ENCODE measurements around the gene C12orf42. TPM values are rescaled to one million over a fixed set of nuclear protein-coding genes. Genes with fewer than 3 reads are reported as not detected.

Gene C12orf42
- not detected in 2 replicates for total RNA-seq (2014; rRNA removed; shearing (Covaris generic))
- polyA plus RNA-seq (2016; fragmentation: Nextera tagmentation; extraction: Ambion mirVana) = not detected in 2 replicates

DNA sequence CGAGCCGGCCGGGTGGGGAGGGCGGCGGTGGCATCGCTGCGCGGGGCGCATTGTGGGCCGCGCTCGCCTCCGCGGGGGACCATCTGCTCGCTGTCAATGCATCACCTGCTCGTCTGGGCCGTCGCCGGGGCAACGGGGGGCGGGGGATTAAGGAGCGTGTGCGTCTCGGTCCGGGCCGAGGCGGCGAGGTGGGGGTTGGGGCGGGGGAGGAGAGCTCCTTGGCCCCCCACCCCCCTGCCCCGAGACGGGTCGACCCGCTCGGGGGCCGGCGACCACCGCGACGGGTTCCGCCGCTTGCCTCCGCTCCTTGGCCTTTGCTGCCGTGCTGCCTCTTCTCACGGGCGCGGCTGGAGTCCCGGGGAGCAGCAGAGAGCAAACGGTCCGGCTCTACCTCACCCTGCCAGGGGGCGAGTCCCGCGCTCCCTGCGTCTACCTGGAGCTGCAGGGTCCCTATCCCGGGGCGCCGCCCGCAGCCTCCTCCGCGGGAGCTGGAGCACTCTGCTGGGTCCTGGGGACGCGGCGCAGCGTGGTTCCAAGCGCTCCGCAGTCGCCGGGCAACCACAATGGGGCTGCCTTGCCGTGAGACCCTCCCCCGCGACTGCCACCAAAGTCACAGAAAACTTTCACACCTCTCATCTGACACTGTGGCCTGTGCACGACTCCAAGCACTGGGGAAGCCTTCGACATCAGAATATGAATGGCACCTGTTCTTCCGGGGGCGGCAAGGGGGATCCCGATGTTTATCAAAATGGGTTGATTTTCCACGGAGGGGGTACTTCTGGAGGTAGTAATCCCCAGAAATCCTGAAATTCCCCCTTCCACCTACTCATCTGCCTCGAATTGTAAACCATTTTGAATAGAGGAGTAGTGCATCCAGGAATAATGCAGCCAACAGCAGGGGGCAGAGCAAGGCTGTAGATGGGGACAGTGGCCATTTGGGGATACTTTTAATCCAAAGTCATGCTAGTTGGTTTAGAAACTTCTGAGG, at the start of gene C12orf42:
Gene C12orf42 (minus strand): TSS at position 500 of the 988 bp plus-strand sequence. CDS start 17,542 bp downstream, outside the sequence.
- no peak within 1 kb of the TSS for H3K27ac ChIP-seq
- H3K36me3 ChIP-seq (ENCODE audit: low read depth) = no peaks in the 10 kb centered on the region
- H3K4me1 ChIP-seq (ENCODE audit: insufficient read depth) = no peaks in the 10 kb centered on the region
- no peaks in the 10 kb centered on the region for H3F3A ChIP-seq (ENCODE audit: insufficient read depth)
- DNase-seq = peak; percentile 47
- H3K4me2 ChIP-seq (ENCODE audit: unreplicated experiment) = peak within 1 kb of the TSS; percentile 38
- peak within 1 kb of the TSS; percentile 29; the same call in 1 of the 2 replicates for H3K4me3 ChIP-seq
- H3K27me3 ChIP-seq (replicated peaks; ENCODE audit: insufficient read depth) = peaks cover 22% of the 10 kb centered on the region
- TF ChIP-seq EZH2phosphoT487 (IDR thresholded peaks at IDR 0.05; ENCODE audit: insufficient read depth, low read depth) (no peak), EZH2 (IDR thresholded peaks at IDR 0.05; ENCODE audit: insufficient read depth, poor library complexity, severe bottlenecking) (no peak)
- in situ Hi-C loops (cut with MboI) = no loop called here
- 1 to 2% methylated on average over 30 to 37 of the region's 77 CpGs for WGBS, 2 experiments (ENCODE audit: low coverage in 1 of 2, low lambda C conversion rate in 2 of 2, missing lambda C conversion rate in 2 of 2)
- H2AFZ ChIP-seq = peak within 1 kb of the TSS; percentile 46; the same call in 1 of the 2 replicates
- H3K9ac ChIP-seq = no peak within 1 kb of the TSS
- no peaks in the 10 kb centered on the region for H3K79me2 ChIP-seq (ENCODE audit: insufficient read depth)
- H3K9me2 ChIP-seq (ENCODE audit: insufficient read depth) = no peaks in the 10 kb centered on the region
- H4K20me1 ChIP-seq (ENCODE audit: insufficient read depth) = no peaks in the 10 kb centered on the region
- H3K9me3 ChIP-seq (ENCODE audit: low read depth) = no peaks in the 10 kb centered on the region

GRCh38 chr12:103542078-103542477, 46.3 kb upstream of the C12orf42 start:
- Histone ChIP-seq H4K20me1 (ENCODE audit: insufficient read depth) (no peaks in the 10 kb centered on the region), H3K79me2 (ENCODE audit: insufficient read depth) (no peaks in the 10 kb centered on the region), H3K9me2 (ENCODE audit: insufficient read depth) (no peaks in the 10 kb centered on the region), H3K4me2 (ENCODE audit: unreplicated experiment) (no peak overlapping the region), H3K4me3 (no peak overlapping the region), H3K9me3 (ENCODE audit: low read depth) (no peaks in the 10 kb centered on the region), H2AFZ (no peak overlapping the region), H3K27me3 (replicated peaks; ENCODE audit: insufficient read depth) (peaks cover 5% of the 10 kb centered on the region; the same call in 1 of the 2 replicates), H3K9ac (no peak overlapping the region), H3K27ac (no peak overlapping the region), H3K4me1 (ENCODE audit: insufficient read depth) (peaks cover 8% of the 10 kb centered on the region), H3K36me3 (ENCODE audit: low read depth) (no peaks in the 10 kb centered on the region), H3F3A (ENCODE audit: insufficient read depth) (peaks cover 11% of the 10 kb centered on the region; the same call in 1 of the 2 replicates)
- TF ChIP-seq EZH2phosphoT487 (IDR thresholded peaks at IDR 0.05; ENCODE audit: insufficient read depth, low read depth) (no peak), EZH2 (IDR thresholded peaks at IDR 0.05; ENCODE audit: insufficient read depth, poor library complexity, severe bottlenecking) (no peak)
- DNase-seq = peak; percentile 15
- 67 to 79% methylated on average over 3 of the region's 3 CpGs for WGBS, 2 experiments (ENCODE audit: low coverage in 1 of 2, low lambda C conversion rate in 2 of 2, missing lambda C conversion rate in 2 of 2)
- in situ Hi-C loops (cut with MboI) = loop anchor here (10.0 kb wide), 1 partner anchor 657 kb away; no protein-coding TSS in a partner anchor

- Histone ChIP-seq H3K9ac (no peak overlapping the region), H3K27me3 (replicated peaks; ENCODE audit: insufficient read depth) (no peaks in the 10 kb centered on the region; the same call in 1 of the 2 replicates), H3K4me1 (ENCODE audit: insufficient read depth) (peaks cover 8% of the 10 kb centered on the region), H3K79me2 (ENCODE audit: insufficient read depth) (no peaks in the 10 kb centered on the region), H3K9me3 (ENCODE audit: low read depth) (no peaks in the 10 kb centered on the region), H3K4me3 (no peak overlapping the region), H3K36me3 (ENCODE audit: low read depth) (no peaks in the 10 kb centered on the region), H3K9me2 (ENCODE audit: insufficient read depth) (no peaks in the 10 kb centered on the region), H4K20me1 (ENCODE audit: insufficient read depth) (no peaks in the 10 kb centered on the region), H3K27ac (no peak overlapping the region), H3F3A (ENCODE audit: insufficient read depth) (peaks cover 11% of the 10 kb centered on the region; the same call in 1 of the 2 replicates), H2AFZ (no peak overlapping the region), H3K4me2 (ENCODE audit: unreplicated experiment) (no peak overlapping the region)
- 61 to 62% methylated on average over 3 of the region's 3 CpGs for WGBS, 2 experiments (ENCODE audit: low coverage in 1 of 2, low lambda C conversion rate in 2 of 2, missing lambda C conversion rate in 2 of 2)
- no peak for DNase-seq
- in situ Hi-C loops (cut with MboI) = loop anchor here (10.0 kb wide), 1 partner anchor 656 kb away; no protein-coding TSS in a partner anchor
- TF ChIP-seq EZH2 (IDR thresholded peaks at IDR 0.05; ENCODE audit: insufficient read depth, poor library complexity, severe bottlenecking) (no peak), EZH2phosphoT487 (IDR thresholded peaks at IDR 0.05; ENCODE audit: insufficient read depth, low read depth) (no peak)
Observed at GRCh38 chr12:103540319-103540718, 44.6 kb upstream of the C12orf42 start.

DNA sequence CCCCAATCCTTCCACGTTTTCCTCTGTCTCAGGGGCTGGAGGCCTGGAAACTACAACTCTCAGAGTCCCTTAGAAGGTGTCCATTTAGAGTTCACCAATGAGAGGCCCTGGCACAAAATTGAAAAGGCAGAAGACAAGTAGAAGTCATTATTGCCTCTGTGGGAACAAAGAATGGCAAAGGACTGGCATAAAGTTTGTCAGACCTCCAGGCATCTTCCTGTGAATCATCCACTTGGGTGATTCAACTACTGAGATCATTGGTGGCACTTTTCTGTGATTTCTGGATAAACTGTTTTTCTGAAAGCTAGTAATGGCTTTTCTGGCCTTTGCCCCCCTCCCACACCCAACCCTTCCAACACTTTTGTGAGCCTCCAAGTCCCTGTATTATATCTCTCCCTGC, 42.6 kb upstream of the C12orf42 start:
- in situ Hi-C loops (cut with MboI) = no loop called here
- peaks cover 6% of the 10 kb centered on the region for H3K4me1 ChIP-seq (ENCODE audit: insufficient read depth)
- DNase-seq = peak; percentile 48
- H3K4me3 ChIP-seq = no peak overlapping the region
- no peak overlapping the region for H3K27ac ChIP-seq
- no peaks in the 10 kb centered on the region for H3K9me3 ChIP-seq (ENCODE audit: low read depth)
- H3K36me3 ChIP-seq (ENCODE audit: low read depth) = no peaks in the 10 kb centered on the region
- TF ChIP-seq EZH2 (IDR thresholded peaks at IDR 0.05; ENCODE audit: insufficient read depth, poor library complexity, severe bottlenecking) = no peak
- no peaks in the 10 kb centered on the region for H3K27me3 ChIP-seq (replicated peaks; ENCODE audit: insufficient read depth)
- WGBS, 2 experiments (ENCODE audit: low coverage in 1 of 2, low lambda C conversion rate in 2 of 2, missing lambda C conversion rate in 2 of 2) = 27 to 38% methylated on average over 1 of the region's 1 CpG
- H3K9me2 ChIP-seq (ENCODE audit: insufficient read depth) = no peaks in the 10 kb centered on the region
- no peak overlapping the region for H3K4me2 ChIP-seq (ENCODE audit: unreplicated experiment)
- no peak overlapping the region for H2AFZ ChIP-seq
- H3K79me2 ChIP-seq (ENCODE audit: insufficient read depth) = no peaks in the 10 kb centered on the region
- peaks cover 9% of the 10 kb centered on the region; the same call in 1 of the 2 replicates for H3F3A ChIP-seq (ENCODE audit: insufficient read depth)
- no peaks in the 10 kb centered on the region for H4K20me1 ChIP-seq (ENCODE audit: insufficient read depth)
- H3K9ac ChIP-seq = no peak overlapping the region

All from GM23248 (cell line).